Parietal lobe (tissue), 2 donors: ENCODE data around the gene CALR3. TPM values are rescaled to one million over a fixed set of nuclear protein-coding genes. Genes with fewer than 3 reads are reported as not detected.

Experiments
- small RNA-seq: library from RNA; depleted of rRNA; stranded (forward); fragments of <200 nt; gene quantifications from one replicate; pipeline ENCODE3, GENCODE V24; 2014; ENCODE audit warnings: low replicate concordance
- total RNA-seq: library from RNA; depleted of rRNA; stranded (reverse); fragments of >200 nt; gene quantifications from one replicate; pipeline ENCODE4 v1.2.3, GENCODE V29; 2014

CALR3 gene, protein sequence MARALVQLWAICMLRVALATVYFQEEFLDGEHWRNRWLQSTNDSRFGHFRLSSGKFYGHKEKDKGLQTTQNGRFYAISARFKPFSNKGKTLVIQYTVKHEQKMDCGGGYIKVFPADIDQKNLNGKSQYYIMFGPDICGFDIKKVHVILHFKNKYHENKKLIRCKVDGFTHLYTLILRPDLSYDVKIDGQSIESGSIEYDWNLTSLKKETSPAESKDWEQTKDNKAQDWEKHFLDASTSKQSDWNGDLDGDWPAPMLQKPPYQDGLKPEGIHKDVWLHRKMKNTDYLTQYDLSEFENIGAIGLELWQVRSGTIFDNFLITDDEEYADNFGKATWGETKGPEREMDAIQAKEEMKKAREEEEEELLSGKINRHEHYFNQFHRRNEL
- not detected for total RNA-seq

DNA sequence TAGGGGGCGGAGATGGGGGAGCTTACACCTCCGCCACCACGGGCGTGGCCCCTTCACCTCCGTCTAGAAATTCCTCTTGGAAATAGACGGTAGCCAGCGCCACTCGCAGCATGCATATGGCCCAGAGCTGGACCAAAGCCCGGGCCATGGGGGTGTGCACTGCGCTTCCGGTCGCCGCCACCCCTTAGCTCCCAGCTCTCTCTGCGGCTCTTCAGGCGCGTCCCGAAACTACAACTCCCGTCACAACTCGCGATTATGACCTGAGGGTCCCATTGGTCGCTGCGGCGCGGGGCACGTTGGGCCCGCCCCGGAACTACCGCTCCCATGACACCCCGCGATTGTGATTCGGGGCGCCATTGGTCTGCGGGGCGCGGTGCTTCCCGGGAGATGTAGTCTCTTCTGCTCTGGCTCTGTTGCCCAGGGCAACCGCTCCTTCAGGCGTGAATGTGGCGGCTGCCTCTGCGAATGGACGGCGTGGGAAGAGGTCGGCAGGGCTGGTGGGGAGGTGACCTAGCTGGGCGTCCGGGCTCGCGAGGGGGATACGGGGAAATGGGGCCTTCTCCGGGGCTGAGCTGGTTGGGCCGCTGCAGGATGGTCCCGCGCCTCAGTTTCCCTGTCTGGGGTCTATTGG is at the start of gene CALR3, which contains the start of gene C19orf44:
CALR3 (minus strand) TSS at position 186 of the 631 bp plus-strand sequence; CDS start at position 148, 38 bp downstream.
C19orf44 (plus strand) TSS at position 413 of the 631 bp plus-strand sequence. CDS start 4,399 bp downstream, outside the sequence.

DNA sequence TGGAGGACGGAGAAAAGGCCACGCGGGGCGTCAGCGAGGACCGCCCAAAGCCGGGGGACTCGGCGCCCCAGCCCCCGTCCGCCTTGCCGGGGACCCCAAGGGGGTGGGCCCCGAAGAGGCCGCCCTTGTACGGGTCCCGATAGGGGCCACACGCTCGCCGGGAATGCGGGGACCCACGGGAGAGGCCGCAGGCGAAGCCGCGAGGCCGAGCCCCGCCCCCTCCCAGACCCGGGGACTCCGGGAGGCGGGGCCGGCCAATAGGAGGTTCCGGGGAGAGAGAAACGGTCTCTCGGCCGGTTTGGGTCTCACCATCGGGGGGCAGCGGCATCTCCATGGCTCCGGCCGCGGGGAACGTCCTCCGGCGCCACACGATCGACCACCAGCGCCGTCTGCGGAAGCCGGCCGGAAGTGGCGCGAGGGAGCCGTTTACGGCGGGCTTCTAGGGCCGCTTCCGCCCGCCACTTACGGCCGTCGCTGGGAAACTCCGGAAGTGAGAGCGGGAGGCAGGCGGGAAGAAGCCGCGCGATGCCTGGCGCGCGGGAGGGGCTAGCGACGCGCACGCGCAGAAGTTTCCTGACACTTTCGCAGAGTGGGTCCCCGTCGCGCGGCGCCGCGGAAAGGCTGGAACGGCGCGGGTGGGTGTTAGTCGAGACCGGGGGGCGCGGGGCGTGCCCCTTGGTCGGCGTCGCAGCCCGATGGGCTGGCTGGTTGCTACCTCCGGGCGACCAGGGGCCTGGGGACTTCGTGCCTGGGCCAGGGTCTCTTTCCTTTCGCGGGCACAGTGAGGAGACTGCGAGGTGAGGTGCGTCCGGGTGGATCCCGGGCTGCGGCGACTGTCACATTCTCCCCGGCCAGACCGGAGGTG is 46.3 kb upstream of the CALR3 start, which contains the start of gene CHERP:
CHERP (minus strand) TSS at position 393 of the 865 bp plus-strand sequence; CDS start at position 334, 59 bp downstream.

Small RNA genes within 50 kb of the gene (small RNA-seq; reads per million reads assigned to genes)
- gene RN7SL146P, result not detected

Other genes with a start within 250 kb of the CALR3 start
- gene KLF2, start 171.3 kb downstream of the CALR3 start, total RNA-seq, result 1.9 TPM
- gene EPS15L1, start 24.2 kb downstream of the CALR3 start, total RNA-seq, result 54.1 TPM
- 7.2 TPM for gene C19orf44, start 227 bp upstream of the CALR3 start, total RNA-seq
- gene CHERP, start 46.3 kb upstream of the CALR3 start, total RNA-seq, result 14.1 TPM
- gene SLC35E1, start 76.2 kb upstream of the CALR3 start, total RNA-seq, result 45.1 TPM
- 9.1 TPM for gene MED26, start 132.0 kb upstream of the CALR3 start, total RNA-seq
- gene SMIM7, start 164.0 kb upstream of the CALR3 start, total RNA-seq, result 63.2 TPM
- 13.5 TPM for gene TMEM38A, start 165.0 kb upstream of the CALR3 start, total RNA-seq
- 0.63 TPM for gene NWD1, start 223.7 kb upstream of the CALR3 start, total RNA-seq